Stimulated activated CD4-positive, alpha-beta T cell treated with anti-CD3 and anti-CD28 coated beads, Interleukin-12 subunit alpha, Interleukin-12 subunit beta, amount 100 ng/mL, for 4 hours (primary cell): Measurements from ENCODE around the gene TSNAXIP1.
A peak's percentile ranks its signal among the peaks of the same experiment; 100 is the strongest.
"Not testable (repeated sequence)": the region's sequence is repeated elsewhere in the genome, so short reads cannot be mapped to it uniquely, and the experiment has no call there.

Source experiments
- DNase-seq: peaks from one replicate; pipeline ENCODE4 v3.0.0-alpha.2; 2020

The TSNAXIP1 gene

DNA sequence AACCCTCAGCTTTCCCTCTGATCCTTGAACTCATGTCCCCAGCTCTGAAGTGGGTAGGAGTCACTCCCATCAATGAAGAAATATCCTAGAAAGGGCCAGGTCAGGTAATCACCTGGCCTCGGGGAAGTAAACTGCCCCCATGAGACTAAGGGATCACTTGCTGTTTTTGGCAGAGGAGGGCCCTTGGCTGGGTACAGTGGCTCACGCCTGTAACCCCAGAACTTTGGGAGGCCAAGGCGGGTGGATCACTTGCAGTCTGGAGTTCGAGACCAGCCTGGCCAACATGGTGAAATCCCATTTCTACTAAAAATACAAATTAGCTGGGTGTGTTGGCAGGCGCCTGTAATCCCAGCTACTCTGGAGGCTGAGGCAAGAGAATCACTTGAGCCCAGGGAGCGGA lies 57.4 kb downstream of the TSNAXIP1 start:
- DNase-seq, result not testable (repeated sequence)

DNA sequence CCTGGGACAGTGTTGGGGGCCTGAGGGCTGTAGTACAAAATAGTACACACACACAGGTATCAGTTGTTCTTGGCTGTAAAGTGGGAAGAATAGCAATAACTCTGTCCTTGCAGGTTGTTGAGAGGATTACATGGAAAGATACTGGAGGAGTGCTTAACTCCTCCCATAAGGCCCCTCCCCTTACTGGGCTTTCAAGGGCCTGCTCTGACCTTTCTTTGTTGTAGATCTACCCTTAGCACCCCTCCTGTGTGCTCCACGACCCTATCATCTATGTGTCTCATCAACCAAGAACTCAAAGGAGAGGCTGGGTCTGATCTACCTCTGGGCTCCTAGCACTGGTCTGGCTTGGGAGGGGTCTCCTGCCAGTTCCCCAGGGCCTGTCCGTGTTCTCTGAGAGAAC lies 57.9 kb downstream of the TSNAXIP1 start:
- no peak for DNase-seq

DNA sequence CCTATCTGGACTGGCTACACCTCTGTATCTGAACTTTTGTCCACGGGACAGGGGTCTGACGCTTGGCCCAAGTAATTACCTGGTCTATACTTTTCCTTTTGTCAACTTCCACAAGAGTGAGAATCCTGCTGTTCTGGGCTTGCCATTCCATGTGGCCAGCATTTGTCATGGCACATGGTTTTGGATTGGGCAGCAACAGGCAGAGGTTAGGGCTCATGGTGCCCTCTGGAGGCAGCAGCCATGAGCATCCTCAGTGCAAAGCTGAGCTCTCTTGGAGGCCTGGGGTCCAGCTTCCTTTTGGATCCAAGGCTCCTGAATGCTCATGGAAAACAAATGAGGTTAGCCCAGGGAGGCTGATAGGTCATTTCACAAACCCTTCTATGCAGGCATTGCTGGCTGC lies 58.6 kb downstream of the TSNAXIP1 start:
- DNase-seq, result no peak

DNA sequence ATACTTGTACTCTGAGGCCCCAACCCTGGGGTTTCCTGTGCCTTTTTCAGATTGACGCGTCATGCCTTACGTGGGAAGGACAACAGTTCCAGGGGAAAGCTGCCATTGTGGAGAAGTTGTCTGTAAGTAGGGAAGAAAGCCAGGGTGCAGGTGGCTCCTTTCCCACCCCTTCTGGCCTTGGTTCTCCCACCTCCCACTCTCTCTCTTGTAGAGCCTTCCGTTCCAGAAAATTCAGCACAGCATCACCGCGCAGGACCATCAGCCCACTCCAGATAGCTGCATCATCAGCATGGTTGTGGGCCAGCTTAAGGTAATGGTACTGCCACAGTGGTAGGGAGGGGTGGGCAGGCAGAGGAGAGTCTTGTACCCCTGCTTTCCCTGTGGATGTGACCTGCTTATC lies 61.6 kb downstream of the TSNAXIP1 start:
- DNase-seq, result no peak

DNA sequence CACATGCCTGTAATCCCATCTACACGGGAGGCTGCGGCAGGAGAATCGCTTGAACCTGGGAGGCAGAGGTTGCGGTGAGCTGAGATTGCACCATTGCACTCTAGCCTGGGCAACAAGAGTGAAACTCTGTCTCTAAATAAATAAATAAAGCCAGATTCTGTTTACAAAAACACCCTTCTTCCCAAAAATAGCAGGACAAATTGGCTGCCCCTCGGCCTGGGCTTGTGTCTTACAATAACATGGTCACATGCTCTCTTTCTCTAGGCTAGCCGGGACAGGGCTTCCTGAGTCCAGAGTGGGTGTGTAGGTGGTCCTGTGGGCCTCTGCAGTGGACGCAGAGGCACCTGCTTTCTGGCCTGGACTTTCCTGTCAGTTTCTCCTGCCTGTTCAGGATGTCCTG lies 63.0 kb downstream of the TSNAXIP1 start:
- no peak for DNase-seq

DNA sequence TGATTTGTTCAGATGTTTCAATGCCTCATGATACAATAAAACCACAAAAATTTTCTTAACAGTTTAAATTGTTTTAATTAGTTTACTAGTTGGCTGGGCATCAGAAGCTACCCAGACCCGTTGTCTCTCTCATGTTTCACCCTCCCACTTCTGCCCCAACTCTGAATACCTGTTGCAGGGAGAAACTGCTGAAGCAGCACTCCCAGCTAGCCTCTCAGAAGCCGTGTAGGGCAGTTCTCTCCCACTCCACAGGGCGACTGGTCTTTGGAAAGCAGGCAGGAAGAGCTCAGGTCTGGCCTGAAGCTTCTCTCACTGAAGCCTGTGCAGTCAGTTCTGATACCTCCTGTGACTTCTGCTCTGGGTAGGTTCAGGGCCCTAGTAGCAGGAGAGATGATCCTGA lies 64.6 kb downstream of the TSNAXIP1 start:
- DNase-seq, result no peak

DNA sequence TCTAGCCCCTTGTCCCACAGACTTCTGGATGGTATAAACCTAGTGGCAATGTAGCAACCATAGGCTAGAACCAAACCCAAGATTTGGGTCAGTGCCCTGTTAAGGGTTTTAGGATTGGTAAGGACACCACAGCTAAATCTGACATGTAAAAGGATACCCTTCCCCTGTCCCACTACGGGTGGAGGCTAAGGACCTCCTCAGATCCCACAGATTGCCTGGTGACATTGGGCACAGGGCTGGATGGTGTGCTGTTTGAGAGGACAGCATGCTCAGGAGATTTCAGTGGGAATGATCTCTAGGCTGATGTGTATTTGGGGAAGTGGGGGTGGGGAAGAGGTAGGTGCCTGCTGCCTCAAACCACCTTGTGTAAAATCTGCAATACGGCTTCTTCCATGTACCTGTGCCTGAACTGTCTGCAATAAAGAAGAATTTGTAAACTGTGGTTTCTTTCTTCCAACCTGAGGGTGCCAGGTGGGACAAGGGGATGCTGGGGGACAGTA lies 65.5 kb downstream of the TSNAXIP1 start:
- no peak for DNase-seq

DNA sequence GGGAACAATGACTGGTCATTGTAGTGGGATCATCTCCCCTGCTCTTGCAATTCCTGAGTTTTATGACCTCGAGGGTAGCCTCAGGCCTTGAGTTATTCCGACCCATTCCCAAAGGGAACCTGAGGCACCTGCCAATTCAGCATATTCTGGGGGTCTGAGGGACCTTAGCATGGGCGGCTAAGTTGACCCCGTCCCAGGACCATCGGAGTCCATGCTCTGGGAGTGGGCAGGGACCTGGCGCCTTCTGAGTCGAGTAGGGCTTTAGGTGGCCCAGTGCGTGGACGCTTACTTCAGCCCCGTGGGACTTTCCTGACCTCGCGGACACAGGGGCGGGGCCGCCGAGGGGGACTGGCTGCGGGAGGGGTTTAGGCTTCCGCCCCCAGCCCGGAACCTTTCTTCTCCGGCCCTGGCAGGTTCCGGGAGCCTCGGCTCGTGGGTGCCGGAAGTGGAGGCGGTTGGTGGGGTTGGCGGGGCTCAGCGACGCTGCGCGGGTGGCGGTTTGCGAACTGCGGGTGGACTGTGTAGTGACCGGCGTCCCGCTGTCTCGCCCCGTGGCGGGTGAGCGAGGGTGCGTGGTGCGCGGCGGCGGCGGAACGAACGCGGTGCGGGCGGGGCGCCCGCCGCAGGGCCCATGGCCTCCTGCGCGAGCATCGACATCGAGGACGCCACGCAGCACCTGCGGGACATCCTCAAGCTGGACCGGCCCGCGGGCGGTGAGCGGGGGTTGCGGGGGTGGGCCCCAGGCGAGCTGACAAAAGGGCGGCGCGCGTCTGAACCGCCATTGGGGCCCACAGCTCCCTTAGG lies 66.1 kb downstream of the TSNAXIP1 start, which contains the start of gene EDC4:
Gene EDC4 (plus strand): TSS at position 422 of the 804 bp plus-strand sequence. CDS start 210 bp downstream, at position 632.
- peak; percentile 83 for DNase-seq

DNA sequence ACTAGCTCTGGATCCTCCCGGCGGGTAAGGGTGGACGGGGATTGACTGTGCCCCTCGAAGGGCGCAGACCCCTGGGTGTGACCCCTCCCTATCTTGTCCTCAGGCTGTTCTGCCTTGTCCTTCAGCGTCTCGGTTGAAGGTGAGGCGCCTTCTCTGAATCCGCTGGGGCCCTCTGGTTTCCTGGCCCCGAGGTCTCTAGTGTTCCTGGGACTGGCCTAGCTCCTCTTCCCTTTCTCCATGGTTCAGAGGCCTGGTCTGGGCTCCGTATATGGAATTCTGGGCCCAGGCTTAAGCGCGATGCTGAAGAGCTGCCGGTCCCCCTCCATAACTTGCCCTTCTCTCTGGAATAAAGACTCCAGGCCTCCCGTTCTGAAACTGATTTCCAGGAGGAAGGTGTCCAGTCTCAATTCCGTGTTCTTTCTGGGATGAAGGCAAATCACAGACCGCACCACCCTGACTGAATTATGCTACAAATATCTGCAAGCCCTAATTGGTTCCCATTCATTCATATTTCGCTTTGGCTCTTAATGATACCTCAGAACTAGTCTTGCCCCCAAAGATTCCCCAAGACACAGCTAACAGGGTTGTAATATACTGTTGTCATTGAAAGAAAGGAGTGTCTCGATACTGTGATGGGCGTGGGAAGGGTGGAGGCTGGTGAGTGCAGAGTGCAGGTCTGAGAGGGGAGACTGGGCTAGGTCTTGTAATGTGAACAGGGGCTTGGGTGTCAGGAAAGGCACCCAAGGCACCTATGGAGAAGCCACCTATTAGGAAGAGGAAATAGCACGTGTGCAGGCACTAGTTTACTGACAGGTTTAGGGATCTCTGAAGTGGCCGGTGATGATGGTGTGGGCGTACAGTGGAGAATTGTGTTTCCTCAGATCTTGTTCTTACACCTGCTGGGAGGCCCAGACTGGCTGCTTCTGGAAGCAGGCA lies 67.0 kb downstream of the TSNAXIP1 start:
- no peak for DNase-seq

DNA sequence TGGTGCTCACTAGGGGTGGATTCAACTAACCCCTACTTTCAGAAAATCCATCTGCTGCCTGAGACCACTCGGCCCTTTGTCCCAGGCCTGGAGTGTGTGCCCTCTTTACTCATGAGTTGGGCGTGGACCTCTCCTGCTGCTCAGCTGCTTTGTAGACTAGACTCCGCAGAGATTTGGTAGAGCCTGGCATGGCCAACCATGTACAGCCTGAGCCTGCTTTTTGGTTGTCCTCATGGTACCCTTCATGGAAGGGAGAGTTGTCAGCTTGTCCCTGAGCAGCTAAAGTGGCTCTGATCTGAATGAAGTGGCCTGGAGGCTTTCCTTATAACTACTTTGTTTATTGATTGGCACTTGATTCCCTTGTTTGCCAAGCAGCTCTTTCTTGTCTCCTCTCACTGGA lies 67.7 kb downstream of the TSNAXIP1 start:
- no peak for DNase-seq

DNA sequence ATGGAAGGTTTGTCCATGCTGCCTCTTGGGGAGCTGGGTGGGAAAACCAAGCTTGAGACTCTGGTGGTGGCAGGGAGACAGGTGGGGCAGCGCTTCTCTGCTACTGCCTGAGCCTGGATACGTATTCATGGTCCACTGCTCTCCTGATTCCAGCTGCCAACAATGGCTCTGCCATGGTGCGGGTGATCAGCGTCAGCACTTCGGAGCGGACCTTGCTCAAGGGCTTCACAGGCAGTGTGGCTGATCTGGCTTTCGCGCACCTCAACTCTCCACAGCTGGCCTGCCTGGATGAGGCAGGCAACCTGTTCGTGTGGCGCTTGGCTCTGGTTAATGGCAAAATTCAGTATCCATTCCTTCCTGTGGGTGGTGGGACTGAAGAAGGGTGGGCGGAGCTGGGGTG lies 70.4 kb downstream of the TSNAXIP1 start:
- no peak for DNase-seq
